Esophagus squamous epithelium (tissue), 4 donors: ENCODE results near the gene MAD1L1.

Source experiments
- CTCF ChIP-seq, 6 experiments: fragments of 450-650 bp in 4 of 6; fragments of 200-600 bp in 2 of 6; sonication (generic) in 2 of 6; IDR thresholded peaks; one replicate each; pipeline ENCODE4 v1.5.1; 2016 to 2019; ENCODE audit warnings: antibody characterized with exemption in 6 of 6, mild to moderate bottlenecking in 4 of 6, moderate library complexity in 4 of 6
- POLR2A ChIP-seq, 4 donors: fragments of 450-650 bp; IDR thresholded peaks; one replicate each; pipeline ENCODE4 v1.6.1; 2017; ENCODE audit warnings: antibody characterized with exemption in 4 of 4, mild to moderate bottlenecking in 4 of 4, moderate library complexity in 3 of 4

- no peak for TF ChIP-seq CTCF (IDR thresholded peaks at IDR 0.05)
- TF ChIP-seq POLR2A (IDR thresholded peaks at IDR 0.05): no peak
Observed at GRCh38 chr7:2007551-2007950, 225.2 kb downstream of the MAD1L1 start.
